HG02870 (cell line): ENCODE data around the gene ARHGEF4.

ENCODE experiments used
- ATAC-seq: cut with Tn5 transposase; IDR thresholded peaks from one replicate; pipeline ENCODE4 v1.9.1; 2021; ENCODE audit warnings: mild to moderate bottlenecking, moderate library complexity; ENCODE audit not compliant: unreplicated experiment

The ARHGEF4 gene

DNA sequence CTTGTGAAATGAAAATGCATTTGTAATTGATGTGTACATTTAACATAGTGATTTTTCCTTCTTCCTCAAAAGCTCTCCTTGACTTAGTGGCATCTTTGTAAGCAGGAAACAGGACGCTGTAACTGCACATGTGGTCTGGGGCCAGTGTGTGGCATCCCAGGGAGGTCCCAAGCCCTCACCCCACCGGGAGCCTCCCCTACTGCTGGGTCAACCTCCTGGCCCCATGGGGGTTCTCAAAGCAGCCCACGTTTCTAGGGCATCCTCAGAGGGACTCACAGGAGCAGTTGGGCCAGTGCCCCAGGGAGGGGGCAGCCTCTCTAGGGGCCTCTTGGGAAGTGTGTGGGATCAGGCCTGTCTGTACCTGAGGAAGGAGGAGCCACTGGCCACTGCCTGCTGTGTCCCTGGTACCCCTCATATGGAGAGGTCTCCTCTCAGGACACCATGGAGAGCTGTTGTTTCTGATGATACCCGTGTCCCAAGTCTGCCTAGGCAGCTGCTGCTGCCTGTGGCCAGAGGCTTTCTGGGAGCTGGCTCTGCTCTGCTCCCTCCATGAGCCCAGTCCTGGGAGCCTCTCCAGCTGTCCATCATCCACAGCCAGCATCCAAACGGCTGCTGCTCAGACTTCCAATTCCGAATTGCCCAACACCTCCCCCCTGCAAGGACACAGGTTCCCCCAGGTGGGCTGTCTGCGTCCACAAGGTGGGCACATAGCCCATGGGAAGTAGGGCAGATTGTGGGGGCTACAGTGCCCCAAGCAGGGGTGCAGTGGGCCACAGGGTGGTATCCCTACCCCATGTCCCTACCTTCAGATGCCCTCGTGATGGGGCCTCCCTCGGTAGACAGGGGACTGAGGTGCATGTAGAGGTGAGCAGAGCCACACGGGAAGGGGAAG, 13.4 kb downstream of the ARHGEF4 start:
- no peak for ATAC-seq

GRCh38 chr2:130850788-130851623, 14.3 kb downstream of the ARHGEF4 start:
- no peak for ATAC-seq

DNA sequence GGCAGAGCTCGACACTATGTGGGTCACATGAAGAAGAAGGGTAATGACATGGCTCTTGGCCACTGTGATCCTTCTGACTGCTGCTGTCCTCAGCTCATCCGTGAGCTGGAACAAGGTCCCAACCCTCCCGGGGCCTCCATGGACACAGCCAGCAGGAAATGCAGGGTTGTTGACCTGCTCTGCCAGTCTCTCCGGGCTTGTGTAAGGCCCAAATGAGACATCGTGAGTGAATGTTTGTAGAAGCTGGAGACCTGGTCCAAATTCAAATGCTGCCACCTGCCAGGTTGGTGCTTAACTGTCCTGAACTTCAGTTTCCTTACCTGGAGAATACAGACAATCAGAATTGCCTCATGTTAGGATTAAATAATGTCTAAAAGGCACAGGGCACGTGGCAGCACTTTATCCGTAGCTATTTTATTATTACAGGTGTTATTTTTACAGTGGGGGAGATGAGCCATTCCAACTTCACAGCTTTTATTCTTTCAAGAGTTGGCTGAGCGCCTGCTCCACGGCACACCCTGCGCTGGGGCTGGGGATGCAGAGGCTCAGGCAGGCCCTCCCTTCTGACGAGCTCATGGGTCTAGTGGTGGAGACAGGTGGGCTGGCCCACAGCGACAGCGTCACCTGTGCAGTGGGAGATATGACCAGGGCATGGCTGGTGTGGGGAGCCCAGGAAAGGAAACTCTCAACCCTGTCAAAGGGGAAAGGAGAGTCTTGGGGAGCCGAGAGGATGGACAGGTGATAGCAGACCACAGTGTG, 15.1 kb downstream of the ARHGEF4 start:
- no peak for ATAC-seq

DNA sequence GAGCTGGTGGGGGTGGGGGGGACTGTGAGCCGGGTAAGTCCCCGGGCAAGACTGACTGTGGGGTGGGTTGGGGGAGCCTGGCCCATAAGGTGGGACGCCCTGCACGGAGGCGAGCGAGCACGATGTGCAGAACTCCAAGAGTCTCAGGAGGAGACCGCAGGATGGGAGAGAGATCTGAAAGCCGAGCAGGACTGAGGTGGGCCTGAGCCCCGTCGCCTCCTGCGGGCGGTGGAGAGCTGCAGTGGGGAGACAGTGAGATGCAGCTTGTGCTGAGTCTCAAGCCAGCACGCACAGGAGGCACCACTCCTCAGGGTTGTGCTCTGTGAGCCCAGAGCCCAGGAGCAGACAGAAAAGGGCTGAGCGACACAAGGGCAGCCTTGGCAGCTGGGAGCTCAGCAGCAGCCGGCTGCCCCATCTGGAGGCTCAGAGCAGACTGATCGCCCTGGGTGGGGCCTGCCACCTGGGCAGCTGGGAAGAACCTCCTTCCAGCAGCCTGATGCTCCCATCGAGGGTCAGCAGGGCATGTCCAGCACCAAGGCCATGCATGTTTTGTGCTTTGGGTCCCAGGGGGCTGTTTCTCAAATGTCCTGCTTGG, 15.9 kb downstream of the ARHGEF4 start:
- no peak for ATAC-seq

DNA sequence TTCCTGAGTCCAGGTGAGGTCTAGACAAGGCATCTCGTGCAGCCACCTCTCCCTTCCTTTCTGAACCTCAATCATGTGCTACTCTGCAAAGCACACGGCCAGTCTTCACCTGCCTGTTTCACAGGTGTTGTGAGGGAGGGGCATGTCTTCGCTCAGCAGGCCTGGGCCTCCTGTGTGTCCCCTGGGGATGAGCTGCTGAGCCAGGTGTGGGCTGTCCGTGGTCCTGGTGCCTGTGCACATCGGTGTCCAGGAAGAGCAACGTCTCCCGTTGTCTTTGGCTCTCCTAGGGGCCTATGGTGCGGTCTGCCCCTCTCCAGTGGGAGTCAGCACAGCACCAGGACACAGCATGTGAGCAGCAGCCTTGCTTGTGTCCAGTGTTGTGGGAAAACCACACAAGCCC, 16.7 kb downstream of the ARHGEF4 start:
- ATAC-seq: no peak

GRCh38 chr2:130854301-130854700, 17.6 kb downstream of the ARHGEF4 start:
- ATAC-seq: no peak

GRCh38 chr2:130864830-130865800, 28.4 kb downstream of the ARHGEF4 start:
- no peak for ATAC-seq

DNA sequence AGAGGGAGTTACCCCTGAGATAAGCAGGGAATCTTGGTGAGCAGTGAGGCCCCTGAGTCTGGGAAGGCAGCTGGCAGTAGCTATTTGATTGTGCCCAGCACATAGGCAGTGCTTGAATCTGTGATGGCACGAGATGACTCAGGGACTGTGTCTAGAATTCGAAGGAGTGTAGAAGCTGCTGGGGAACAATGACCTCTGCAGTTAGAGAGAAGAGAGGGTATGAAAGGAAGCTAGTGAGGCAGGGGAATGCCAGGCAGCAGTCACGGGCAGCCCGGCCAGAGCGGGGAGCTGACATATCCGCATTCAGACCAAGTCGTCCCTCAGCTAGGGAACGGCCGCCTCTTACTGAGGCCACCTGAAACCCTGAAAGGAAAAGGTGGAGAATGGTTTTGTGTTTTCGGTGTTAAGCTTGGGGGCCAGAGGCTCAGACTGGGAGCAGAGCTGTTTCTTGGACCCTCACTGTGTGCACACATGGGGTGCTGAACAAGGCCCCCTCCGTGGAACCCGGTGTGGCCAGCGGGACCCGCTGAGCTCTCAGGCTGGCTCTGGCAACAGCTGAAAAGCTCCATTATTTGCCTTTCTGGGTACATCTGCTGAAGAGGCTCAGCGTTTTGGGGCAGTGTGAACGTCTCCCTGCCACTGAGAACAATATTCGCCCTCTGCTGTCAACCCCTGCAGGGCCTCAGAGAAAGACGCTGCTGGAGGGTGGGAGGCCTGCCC, 32.9 kb downstream of the ARHGEF4 start:
- no peak for ATAC-seq

GRCh38 chr2:130870161-130870485, 33.4 kb downstream of the ARHGEF4 start:
- no peak for ATAC-seq

GRCh38 chr2:130870779-130871178, 34.1 kb downstream of the ARHGEF4 start:
- no peak for ATAC-seq

DNA sequence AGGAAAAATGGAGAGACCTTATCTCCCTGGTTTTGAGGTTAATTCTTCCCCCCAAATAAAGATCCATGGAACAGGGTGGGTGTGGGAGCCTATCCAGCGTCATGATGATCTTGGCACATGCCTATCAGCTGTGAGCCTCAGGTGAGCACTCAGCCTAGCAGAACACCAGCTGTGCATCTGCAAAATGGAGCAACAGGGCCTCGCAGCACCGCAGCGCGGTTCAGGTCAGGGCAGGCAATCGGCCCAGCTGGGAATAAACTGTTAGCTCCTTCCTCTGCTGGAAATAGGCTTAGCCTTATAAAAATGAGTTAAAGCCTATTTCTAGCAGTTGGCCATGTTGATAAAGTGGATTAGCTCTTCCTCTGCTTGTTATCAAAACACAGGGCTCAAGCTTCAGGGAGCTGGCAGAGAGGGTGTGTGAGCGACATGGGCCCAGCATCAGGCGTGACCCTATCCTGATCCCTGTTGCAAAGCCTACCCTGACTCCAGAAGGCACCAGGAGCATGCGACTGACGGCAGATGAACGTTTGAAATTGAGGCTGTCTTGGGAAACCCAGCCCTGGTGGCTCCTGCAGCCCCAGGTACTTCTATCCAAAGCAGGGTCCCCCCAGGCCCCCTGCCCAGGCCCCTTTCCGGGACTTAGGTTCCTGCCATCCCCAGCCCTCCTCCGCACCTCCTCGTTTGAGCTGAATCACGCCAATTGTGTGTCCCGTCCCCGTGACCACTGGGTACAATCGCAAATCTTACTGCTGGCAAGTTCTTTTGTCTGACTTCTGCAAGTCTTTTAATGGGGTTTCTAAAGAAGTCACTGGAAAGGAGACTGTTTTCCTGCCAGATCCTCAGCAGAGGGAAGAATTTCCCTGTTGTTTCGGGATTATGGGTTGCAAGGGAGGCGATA, 35.4 kb downstream of the ARHGEF4 start:
- ATAC-seq: no peak

- ATAC-seq: no peak
Measured at GRCh38 chr2:130872741-130873125, 36.0 kb downstream of the ARHGEF4 start.

DNA sequence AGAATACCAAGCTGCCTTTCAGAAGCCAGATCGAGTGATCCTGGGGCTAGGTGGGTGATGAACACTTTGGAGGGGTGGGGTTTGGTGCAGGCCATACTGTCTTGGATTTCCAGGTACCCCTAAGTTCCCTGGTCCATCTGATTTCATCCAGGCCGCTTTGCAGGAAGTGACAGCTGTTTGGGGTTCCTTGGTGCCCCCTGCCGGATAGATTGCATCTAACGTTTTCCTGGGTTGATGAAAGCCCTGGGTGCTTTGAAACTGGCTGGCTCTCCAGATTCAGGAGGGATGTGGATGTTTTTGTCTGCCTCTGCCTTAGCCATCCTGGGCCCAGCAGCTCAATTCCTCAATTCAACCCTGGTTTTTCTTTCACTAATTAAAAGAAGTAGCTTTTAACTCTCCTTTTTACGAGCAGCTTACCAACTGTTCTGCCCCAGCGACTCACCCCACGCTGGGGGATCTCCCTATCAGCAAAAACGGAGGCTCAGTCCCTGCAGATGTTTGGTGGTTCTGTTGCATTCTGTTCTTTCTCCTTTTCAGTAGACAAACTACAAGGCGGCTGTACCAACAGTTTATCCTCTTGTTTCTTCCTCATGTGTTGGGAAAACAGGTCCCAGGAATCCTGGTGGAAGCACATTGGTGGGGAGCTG, 37.1 kb downstream of the ARHGEF4 start:
- peak; percentile 87 for ATAC-seq

DNA sequence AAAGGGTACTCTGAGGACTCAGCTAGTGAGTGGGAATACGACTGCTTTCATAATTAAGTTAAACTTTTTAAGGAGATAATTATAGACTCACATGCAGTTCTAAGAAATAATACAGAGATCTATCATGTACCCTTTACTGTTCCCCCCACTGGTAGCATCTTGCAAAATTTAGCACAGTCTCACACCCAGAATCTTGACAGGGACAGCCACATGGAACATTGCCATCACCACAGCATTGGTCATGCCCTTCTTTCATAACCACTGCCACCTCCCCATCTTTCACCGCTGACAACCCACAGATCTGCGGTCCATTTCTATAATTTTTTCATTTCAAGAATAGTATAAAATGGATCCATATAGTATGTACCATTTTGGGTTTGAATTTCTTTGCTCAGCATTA, 37.8 kb downstream of the ARHGEF4 start:
- ATAC-seq: no peak

GRCh38 chr2:130875935-130876334, 39.2 kb downstream of the ARHGEF4 start:
- no peak for ATAC-seq

- no peak for ATAC-seq
Measured at GRCh38 chr2:130877258-130877657, 40.5 kb downstream of the ARHGEF4 start.

DNA sequence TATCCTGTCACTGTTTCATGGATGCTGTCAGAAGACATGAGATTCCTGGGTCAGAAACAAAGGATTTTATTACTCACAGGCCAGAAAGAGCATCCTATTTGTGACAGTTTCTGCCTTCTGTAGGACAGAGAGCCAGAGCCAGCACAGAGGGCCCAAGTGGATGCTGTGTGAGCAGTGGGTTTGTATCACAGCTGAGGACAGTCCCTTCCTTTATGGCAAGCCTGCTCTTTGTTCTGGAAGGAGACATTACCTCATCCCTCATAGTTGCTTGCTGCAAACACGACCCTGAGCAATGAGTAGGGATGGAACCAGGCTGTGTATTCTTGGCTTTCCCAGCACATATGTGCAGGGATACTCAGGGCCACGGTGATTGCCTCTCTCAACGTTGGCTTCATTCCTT, 41.6 kb downstream of the ARHGEF4 start:
- no peak for ATAC-seq

DNA sequence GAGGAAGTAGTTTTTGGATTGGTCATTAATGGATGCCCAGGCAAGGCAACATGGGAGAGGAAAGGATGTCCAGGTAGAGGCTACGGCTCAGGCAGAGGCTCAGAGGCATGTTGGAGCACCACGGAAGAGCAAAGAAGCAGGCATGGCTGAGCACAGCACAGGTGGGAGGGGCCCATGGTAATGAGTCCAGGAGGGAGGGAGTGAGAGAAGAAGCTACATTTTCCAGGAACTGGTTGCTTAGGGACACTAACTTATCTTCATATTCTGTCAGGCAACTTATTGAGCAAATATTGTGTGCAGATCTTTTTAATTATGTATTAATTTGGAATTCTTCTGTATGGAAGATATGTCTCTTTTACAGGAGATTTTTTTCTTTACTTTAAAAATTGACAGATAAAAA, 42.2 kb downstream of the ARHGEF4 start:
- ATAC-seq: no peak
